Keratinocyte (primary cell): ENCODE results near the gene RGS6. TPM values are rescaled to one million over a fixed set of nuclear protein-coding genes. Genes with fewer than 3 reads are reported as not detected.

ENCODE experiments used
- DNase-seq: peaks from one replicate; pipeline ENCODE4 v3.0.0-alpha.2; 2011; ENCODE audit warnings: low read depth, missing footprints, low spot score
- FAIRE-seq: peaks from 2 replicates; lab custom pipeline; 2011; peaks lifted over from hg19 to GRCh38; lab: Jason Lieb, UNC
- H2AFZ ChIP-seq: 2 replicates; pipeline ENCODE4 v1.6.0; 2012; ENCODE audit warnings: low read length, control low read depth, inconsistent platforms; ENCODE audit not compliant: control insufficient read depth
- H3K27ac ChIP-seq: 2 replicates; pipeline ENCODE4 v1.5.1; 2011; ENCODE audit warnings: low read length; ENCODE audit not compliant: control insufficient read depth, insufficient read depth
- H3K27me3 ChIP-seq: 3 replicates; pipeline ENCODE4 v1.6.0; 2011; ENCODE audit warnings: low read length; ENCODE audit not compliant: control insufficient read depth, insufficient read depth; ENCODE audit errors: extremely low read depth
- H3K36me3 ChIP-seq, 2 experiments: 2 replicates in 1 of 2; 3 replicates in 1 of 2; pipeline ENCODE4 v1.5.1; 2011; ENCODE audit warnings: low read length in 2 of 2, mild to moderate bottlenecking in 1 of 2; ENCODE audit not compliant: control insufficient read depth in 2 of 2, insufficient read depth in 2 of 2; ENCODE audit errors: extremely low read depth in 1 of 2
- H3K4me1 ChIP-seq: 3 replicates; pipeline ENCODE4 v1.5.1; 2011; ENCODE audit warnings: low read length; ENCODE audit not compliant: control insufficient read depth, insufficient read depth; ENCODE audit errors: extremely low read depth
- H3K4me2 ChIP-seq: 3 replicates; pipeline ENCODE4 v1.6.0; 2011; ENCODE audit warnings: low read depth, low read length; ENCODE audit not compliant: control insufficient read depth, insufficient read depth; ENCODE audit errors: extremely low read depth
- H3K4me3 ChIP-seq, 3 experiments: fragments of 200-600 bp in 1 of 3; sonication (generic) in 1 of 3; 2 replicates in 2 of 3; 3 replicates in 1 of 3; pipeline ENCODE4 v1.5.1; 2011 to 2016; ENCODE audit warnings: low read length in 3 of 3, mild to moderate bottlenecking in 3 of 3, control low read depth in 2 of 3, inconsistent platforms in 1 of 3, low read depth in 1 of 3, mixed read lengths in 1 of 3, mixed run types in 1 of 3, moderate library complexity in 1 of 3; ENCODE audit not compliant: control insufficient read depth in 2 of 3, insufficient read depth in 2 of 3; ENCODE audit errors: extremely low read depth in 1 of 3
- H3K79me2 ChIP-seq: 2 replicates; pipeline ENCODE4 v1.6.0; 2012; ENCODE audit warnings: low read length; ENCODE audit not compliant: control insufficient read depth, insufficient read depth
- H3K9ac ChIP-seq: 3 replicates; pipeline ENCODE4 v1.6.0; 2011; ENCODE audit warnings: low read length; ENCODE audit not compliant: control insufficient read depth, insufficient read depth; ENCODE audit errors: extremely low read depth
- H3K9me1 ChIP-seq: 3 replicates; pipeline ENCODE4 v1.6.0; 2011; ENCODE audit warnings: low read length; ENCODE audit not compliant: control insufficient read depth, insufficient read depth; ENCODE audit errors: extremely low read depth
- H3K9me3 ChIP-seq: 2 replicates; pipeline ENCODE4 v1.5.1; 2012; ENCODE audit warnings: low read depth, low read length; ENCODE audit not compliant: control insufficient read depth
- H4K20me1 ChIP-seq: 3 replicates; pipeline ENCODE4 v1.6.0; 2011; ENCODE audit warnings: low read length; ENCODE audit not compliant: control insufficient read depth, insufficient read depth; ENCODE audit errors: extremely low read depth
- CTCF ChIP-seq, 3 experiments: IDR thresholded peaks in 1 of 3; conservative IDR thresholded peaks in 1 of 3; optimal IDR thresholded peaks in 1 of 3; 2 replicates in 2 of 3; 3 replicates in 1 of 3; pipeline versions ENCODE3 to v1.5.1; 2011; ENCODE audit warnings: low read length in 3 of 3, mild to moderate bottlenecking in 3 of 3, moderate library complexity in 2 of 3, control low read depth in 1 of 3, inconsistent platforms in 1 of 3; ENCODE audit not compliant: insufficient read depth in 2 of 3; ENCODE audit errors: extremely low read depth in 1 of 3
- EZH2 ChIP-seq: IDR thresholded peaks from one replicate; pipeline ENCODE4 v1.6.1; 2012; ENCODE audit warnings: inconsistent platforms, mild to moderate bottlenecking, low read length, moderate library complexity
- dilution Hi-C: fragments of 300-500 bp; cut with MboI; formaldehyde crosslinking; loops from one replicate; pipeline ENCODE4 v1.7.0; 2020; ENCODE audit warnings: low sequenced_read_pairs; ENCODE audit not compliant: extremely low pct_ligation_motif_present
- polyA plus RNA-seq, 5 experiments: library from polyadenylated mRNA; depleted of rRNA in 3 of 5; stranded (reverse) in 3 of 5; stranded (forward) in 1 of 5; unstranded in 1 of 5; fragments of >200 nt; gene quantifications; 1 replicate in 1 of 5; 2 replicates in 3 of 5; 3 replicates in 1 of 5; pipeline versions ENCODE4 v1.2.1 to v1.2.3, GENCODE V29; 2011 to 2012; ENCODE audit warnings: missing spikeins in 2 of 5, low read depth in 1 of 5, low replicate concordance in 1 of 5

Gene RGS6
- polyA plus RNA-seq, 1 donor (not counting 4 experiments of a cell fraction or from before 2014, with no cell fraction given), result not detected

GRCh38 chr14:72213424-72213823, 281.2 kb downstream of the RGS6 start:
- Histone ChIP-seq H3K4me2 (no peak overlapping the region), H3K4me3 (no peak overlapping the region), H3K36me3 (no peaks in the 10 kb centered on the region), H3K9ac (no peak overlapping the region), H3K27ac (no peak overlapping the region), H3K27me3 (no peaks in the 10 kb centered on the region), H3K9me1 (no peaks in the 10 kb centered on the region), H2AFZ (no peak overlapping the region), H3K9me3 (no peaks in the 10 kb centered on the region), H4K20me1 (no peaks in the 10 kb centered on the region), H3K4me1 (no peaks in the 10 kb centered on the region), H3K79me2 (no peaks in the 10 kb centered on the region)
- dilution Hi-C loops, result no loop called here
- TF ChIP-seq CTCF (optimal IDR thresholded peaks at IDR 0.05 in 1 of 3, IDR thresholded peaks at IDR 0.05 in 1 of 3, conservative IDR thresholded peaks at IDR 0.05 in 1 of 3; ENCODE audit: extremely low read depth in 1 of 3, insufficient read depth in 2 of 3, low read length in 3 of 3), result no peak
- TF ChIP-seq EZH2, result no peak
- FAIRE-seq (no peak), DNase-seq (no peak)

- Histone ChIP-seq H3K79me2 (no peaks in the 10 kb centered on the region), H3K4me2 (no peak overlapping the region), H3K27me3 (no peaks in the 10 kb centered on the region), H2AFZ (no peak overlapping the region), H3K4me1 (no peaks in the 10 kb centered on the region), H3K9ac (no peak overlapping the region), H4K20me1 (no peaks in the 10 kb centered on the region), H3K9me3 (no peaks in the 10 kb centered on the region), H3K9me1 (no peaks in the 10 kb centered on the region), H3K4me3 (no peak overlapping the region), H3K36me3 (no peaks in the 10 kb centered on the region), H3K27ac (no peak overlapping the region)
- dilution Hi-C loops, result no loop called here
- DNase-seq (no peak), FAIRE-seq (no peak)
- TF ChIP-seq EZH2 (no peak), CTCF (optimal IDR thresholded peaks at IDR 0.05 in 1 of 3, IDR thresholded peaks at IDR 0.05 in 1 of 3, conservative IDR thresholded peaks at IDR 0.05 in 1 of 3; ENCODE audit: extremely low read depth in 1 of 3, insufficient read depth in 2 of 3, low read length in 3 of 3) (no peak)
Measured at GRCh38 chr14:72215080-72215479, 282.9 kb downstream of the RGS6 start.
